CD4-positive, alpha-beta memory T cell (primary cell): ENCODE measurements around the gene RABGEF1. TPM values are rescaled to one million over a fixed set of nuclear protein-coding genes. Genes with fewer than 3 reads are reported as not detected.
"Not testable (repeated sequence)": the region's sequence is repeated elsewhere in the genome, so short reads cannot be mapped to it uniquely, and the experiment has no call there.

Experiments
- CTCF ChIA-PET: fragments of 350-600 bp; sonication (Branson Sonifier 250); formaldehyde crosslinking; loops from one replicate; lab custom pipeline; 2021; ENCODE audit warnings: inconsistent platforms; ENCODE audit not compliant: partially characterized antibody; lab: Charles Lee
- POLR2A ChIA-PET: fragments of 350-600 bp; sonication (Branson Sonifier 250); formaldehyde crosslinking; loops from one replicate; lab custom pipeline; 2021; ENCODE audit not compliant: partially characterized antibody; lab: Charles Lee
- DNase-seq, 5 donors: peaks; one replicate each; pipeline versions ENCODE4 v3.0.0 to v3.0.0-alpha.2; 2020 to 2022; ENCODE audit warnings: mixed read lengths in 1 of 5
- H3K27ac ChIP-seq: one replicate; pipeline ENCODE4 v1.7.0; 2013; ENCODE audit warnings: low read depth, low read length
- H3K27me3 ChIP-seq: 2 replicates; pipeline ENCODE4 v1.7.0; 2013; ENCODE audit warnings: mild to moderate bottlenecking, low read length, moderate library complexity; ENCODE audit not compliant: insufficient read depth
- H3K36me3 ChIP-seq: 2 replicates; pipeline ENCODE4 v1.7.0; 2013; ENCODE audit warnings: mild to moderate bottlenecking, low read length, moderate library complexity; ENCODE audit not compliant: insufficient read depth
- H3K4me1 ChIP-seq: 2 replicates; pipeline ENCODE4 v1.7.0; 2013; ENCODE audit warnings: mild to moderate bottlenecking, low read length, moderate library complexity; ENCODE audit not compliant: insufficient read depth
- H3K4me3 ChIP-seq, 2 donors: one replicate each; pipeline ENCODE4 v1.7.0; 2013; ENCODE audit warnings: low read length in 2 of 2, mild to moderate bottlenecking in 1 of 2
- H3K9me3 ChIP-seq, 2 donors: one replicate each; pipeline ENCODE4 v1.7.0; 2013; ENCODE audit warnings: low read length in 2 of 2, control low read depth in 1 of 2; ENCODE audit not compliant: control insufficient read depth in 1 of 2
- H3K27ac Mint-ChIP-seq, 7 donors: one replicate each; pipeline ENCODE4 v1.8.0; 2020 to 2021; ENCODE audit warnings: mixed read lengths in 7 of 7, mild to moderate bottlenecking in 6 of 7, inconsistent platforms in 3 of 7, moderate library complexity in 3 of 7
- H3K27me3 Mint-ChIP-seq, 2 donors: one replicate each; pipeline ENCODE4 v1.8.0; 2020 to 2021; ENCODE audit warnings: mixed read lengths in 2 of 2
- H3K36me3 Mint-ChIP-seq, 2 donors: one replicate each; pipeline ENCODE4 v1.8.0; 2020 to 2021; ENCODE audit warnings: mixed read lengths in 2 of 2, inconsistent platforms in 1 of 2, mild to moderate bottlenecking in 1 of 2
- H3K4me1 Mint-ChIP-seq, 4 donors: one replicate each; pipeline ENCODE4 v1.8.0; 2020 to 2021; ENCODE audit warnings: mixed read lengths in 4 of 4, mild to moderate bottlenecking in 1 of 4
- H3K4me3 Mint-ChIP-seq, 8 donors: one replicate each; pipeline ENCODE4 v1.8.0; 2020 to 2021; ENCODE audit warnings: mixed read lengths in 8 of 8, mild to moderate bottlenecking in 7 of 8, moderate library complexity in 6 of 8, inconsistent platforms in 3 of 8
- H3K9me3 Mint-ChIP-seq, 8 donors: one replicate each; pipeline ENCODE4 v1.8.0; 2020 to 2021; ENCODE audit warnings: mixed read lengths in 8 of 8, mild to moderate bottlenecking in 5 of 8, inconsistent platforms in 3 of 8, moderate library complexity in 1 of 8
- intact Hi-C: fragments of 100-400 bp; cut with micrococcal nuclease; formaldehyde crosslinking; loops from one replicate; pipeline ENCODE4 v1.15.1; 2023
- polyA plus RNA-seq, 2 donors: library from polyadenylated mRNA; unstranded; fragments of 300-500 nt; fragmentation: Illumina TruSeq; gene quantifications; one replicate each; pipeline ENCODE4 v1.2.3, GENCODE V29; 2021
- total RNA-seq, 2 experiments: library from RNA; stranded (reverse); gene quantifications; one replicate each; pipeline ENCODE4 v1.2.3, GENCODE V29; 2021

The RABGEF1 gene
- total and polyA plus RNA-seq, 4 experiments from 2014 or later = 16.2 to 28.6 (median 22.4) TPM

- DNase-seq = no peak
- H3K4me1 ChIP-seq = no peaks in the 10 kb centered on the region
- intact Hi-C loops = no loop called here
- no peak overlapping the region for H3K27ac ChIP-seq
- H3K36me3 ChIP-seq = peaks cover 5% of the 10 kb centered on the region
- no peaks in the 10 kb centered on the region for H3K27me3 ChIP-seq
- no peak overlapping the region for H3K4me3 ChIP-seq
- H3K9me3 ChIP-seq = no peaks in the 10 kb centered on the region
- ChIA-PET POLR2A (interaction anchor here (1.2 kb wide), 1 partner anchor 28 kb away, joined by 3 read pairs; no protein-coding TSS in a partner anchor), CTCF (no interaction called here)
- Mint-ChIP-seq H3K27ac (no peak overlapping the region), H3K27me3 (no peaks in the 10 kb centered on the region), H3K4me3 (no peak overlapping the region), H3K36me3 (peaks cover 2 to 4% of the 10 kb centered on the region in 2 donors), H3K4me1 (peaks cover 0 to 7% (median under 1%) of the 10 kb centered on the region in 4 donors), H3K9me3 (peaks cover 0 to 2% (median 0%) of the 10 kb centered on the region in 8 donors)
These were observed 75.4 kb downstream of the RABGEF1 start for GRCh38 chr7:66815951-66816350.

- POLR2A ChIA-PET = interaction anchor here (1.2 kb wide), 1 partner anchor 28 kb away, joined by 3 read pairs; no protein-coding TSS in a partner anchor
- H3K4me1 ChIP-seq, H3K4me3 ChIP-seq, H3K9me3 Mint-ChIP-seq, H3K4me1 Mint-ChIP-seq, H3K4me3 Mint-ChIP-seq, H3K27me3 ChIP-seq, H3K27me3 Mint-ChIP-seq, CTCF ChIA-PET, H3K36me3 Mint-ChIP-seq, DNase-seq, H3K27ac ChIP-seq, H3K36me3 ChIP-seq, H3K9me3 ChIP-seq, intact Hi-C loops: not testable (repeated sequence)
- H3K27ac Mint-ChIP-seq = peak overlapping the region in 2 of 7 donors; percentile 13 to 46
These were observed 76.1 kb downstream of the RABGEF1 start for GRCh38 chr7:66816658-66817057.

- H3K27me3 Mint-ChIP-seq, H3K36me3 ChIP-seq, H3K36me3 Mint-ChIP-seq, H3K9me3 Mint-ChIP-seq, H3K4me3 Mint-ChIP-seq, H3K27ac ChIP-seq, H3K4me1 Mint-ChIP-seq, CTCF ChIA-PET, H3K4me1 ChIP-seq, H3K27me3 ChIP-seq, H3K9me3 ChIP-seq, H3K4me3 ChIP-seq, DNase-seq, intact Hi-C loops: not testable (repeated sequence)
- POLR2A ChIA-PET = interaction anchor here (1.0 to 1.2 kb wide), 2 partner anchors 27 kb away, joined by 3 read pairs; no protein-coding TSS in a partner anchor
- H3K27ac Mint-ChIP-seq = peak overlapping the region in 4 of 7 donors; percentile 13 to 72 (median 45)
These were observed 76.8 kb downstream of the RABGEF1 start for GRCh38 chr7:66817208-66817795.

DNA sequence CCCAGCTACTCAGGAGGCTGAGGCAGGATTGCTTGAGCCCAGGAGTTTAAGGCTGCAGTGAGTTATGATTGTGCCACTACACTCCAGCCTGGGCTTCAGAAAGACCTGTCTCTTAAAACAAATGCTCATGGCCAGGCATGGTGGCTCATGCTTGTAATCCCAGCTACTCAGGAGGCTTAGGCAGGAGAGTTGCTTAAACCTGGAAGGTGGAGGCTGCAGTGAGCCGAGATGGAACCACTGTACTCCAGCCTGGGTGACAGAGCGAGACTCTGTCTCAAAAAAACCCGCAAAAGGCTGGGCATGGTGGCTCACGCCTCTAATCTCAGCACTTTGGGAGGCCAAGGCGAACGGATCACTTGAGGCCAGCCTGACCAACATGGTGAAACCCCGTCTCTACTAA lies 77.4 kb downstream of the RABGEF1 start:
- H3K27me3 Mint-ChIP-seq, CTCF ChIA-PET, H3K9me3 ChIP-seq, DNase-seq, H3K27me3 ChIP-seq, H3K36me3 Mint-ChIP-seq, H3K4me3 Mint-ChIP-seq, H3K27ac ChIP-seq, H3K4me1 Mint-ChIP-seq, H3K9me3 Mint-ChIP-seq, H3K4me3 ChIP-seq, H3K36me3 ChIP-seq, H3K4me1 ChIP-seq, intact Hi-C loops: not testable (repeated sequence)
- POLR2A ChIA-PET = interaction anchor here (1.0 kb wide), 1 partner anchor 27 kb away, joined by 3 read pairs; no protein-coding TSS in a partner anchor
- H3K27ac Mint-ChIP-seq = peak overlapping the region in 2 of 7 donors; percentile 37 to 47

DNA sequence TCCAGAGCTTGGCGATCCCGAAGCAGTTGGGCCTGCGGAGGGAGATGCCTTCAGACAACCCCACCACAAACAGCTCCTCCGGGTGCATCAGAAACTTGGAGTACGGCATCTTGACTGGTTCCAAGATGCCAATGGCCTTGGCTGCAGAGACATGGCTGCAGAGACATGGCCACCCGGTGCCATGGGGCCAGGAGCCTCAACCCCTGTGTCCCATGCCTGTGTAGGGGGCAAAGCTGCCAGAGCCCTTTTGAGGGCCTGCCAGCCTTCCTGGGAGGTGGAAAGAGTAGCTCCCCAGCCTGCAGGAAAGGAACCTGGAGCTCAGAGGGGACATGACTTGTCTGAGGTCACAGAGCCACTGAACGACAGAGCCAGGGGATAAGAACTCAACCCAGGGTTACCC lies 83.5 kb downstream of the RABGEF1 start:
- intact Hi-C loops = no loop called here
- Histone ChIP-seq H3K4me3 (no peak overlapping the region), H3K27ac (no peak overlapping the region), H3K4me1 (no peaks in the 10 kb centered on the region), H3K9me3 (no peaks in the 10 kb centered on the region), H3K36me3 (no peaks in the 10 kb centered on the region), H3K27me3 (no peaks in the 10 kb centered on the region)
- POLR2A ChIA-PET = no interaction called here
- CTCF ChIA-PET = no interaction called here
- DNase-seq = no peak
- Mint-ChIP-seq H3K27ac (no peak overlapping the region), H3K9me3 (peaks cover 0 to 10% (median 0%) of the 10 kb centered on the region in 8 donors), H3K4me1 (no peaks in the 10 kb centered on the region), H3K27me3 (no peaks in the 10 kb centered on the region), H3K4me3 (no peak overlapping the region), H3K36me3 (no peaks in the 10 kb centered on the region)

- CTCF ChIA-PET = not testable (repeated sequence)
These were observed 85.0 kb downstream of the RABGEF1 start for GRCh38 chr7:66825538-66825937.

DNA sequence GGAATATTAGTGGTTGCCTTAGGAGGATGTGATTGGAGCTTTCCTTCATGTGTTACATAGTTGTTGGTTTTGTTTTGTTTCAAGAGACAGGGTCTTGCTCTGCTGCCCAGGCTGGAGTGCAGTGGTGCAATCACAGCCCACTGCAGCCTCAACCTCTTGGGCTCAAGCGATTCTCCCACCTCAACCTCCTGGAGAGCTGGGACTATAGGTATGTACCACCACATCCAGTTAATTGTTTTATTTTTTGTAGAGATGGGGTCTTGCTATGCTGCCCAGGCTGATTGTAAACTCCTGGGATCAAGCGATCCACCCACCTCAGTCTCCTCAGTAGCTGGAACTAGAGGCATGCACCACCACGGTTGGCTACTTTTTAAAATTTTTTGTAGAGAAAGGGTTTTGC lies 86.1 kb downstream of the RABGEF1 start:
- Histone ChIP-seq H3K36me3 (no peaks in the 10 kb centered on the region), H3K4me3 (no peak overlapping the region), H3K27ac (no peak overlapping the region), H3K4me1 (no peaks in the 10 kb centered on the region), H3K9me3 (no peaks in the 10 kb centered on the region), H3K27me3 (no peaks in the 10 kb centered on the region)
- Mint-ChIP-seq H3K4me1 (no peaks in the 10 kb centered on the region), H3K27ac (no peak overlapping the region), H3K36me3 (no peaks in the 10 kb centered on the region), H3K9me3 (peaks cover 0 to 10% (median 0%) of the 10 kb centered on the region in 8 donors), H3K4me3 (no peak overlapping the region), H3K27me3 (no peaks in the 10 kb centered on the region)
- POLR2A ChIA-PET = no interaction called here
- CTCF ChIA-PET = no interaction called here
- no peak for DNase-seq
- intact Hi-C loops = no loop called here

More at GRCh38 chr7:66825538-66825937, 85.0 kb downstream of the RABGEF1 start:
- Mint-ChIP-seq H3K9me3 (peaks cover 0 to 10% (median 0%) of the 10 kb centered on the region in 8 donors), H3K4me3 (peak overlapping the region in 1 of 8 donors; percentile 10), H3K27ac (peak overlapping the region in 1 of 7 donors; percentile 41)
- POLR2A ChIA-PET, H3K36me3 Mint-ChIP-seq, H3K27ac ChIP-seq, H3K4me1 ChIP-seq, H3K4me1 Mint-ChIP-seq, H3K9me3 ChIP-seq, H3K27me3 Mint-ChIP-seq, H3K4me3 ChIP-seq, intact Hi-C loops, H3K27me3 ChIP-seq, H3K36me3 ChIP-seq: not testable (repeated sequence)
- peak in 1 of 5 donors; percentile 8 for DNase-seq
